Uterus (tissue), 2 donors: ENCODE data around the gene RUFY1.

Experiments used
- CTCF ChIP-seq, 4 experiments: fragments of 200-600 bp in 2 of 4; fragments of 450-650 bp in 2 of 4; sonication (generic) in 2 of 4; IDR thresholded peaks; one replicate each; pipeline ENCODE4 v1.5.1; 2016 to 2019; ENCODE audit warnings: antibody characterized with exemption in 4 of 4, mild to moderate bottlenecking in 2 of 4, moderate library complexity in 1 of 4
- POLR2A ChIP-seq, 2 donors: fragments of 450-650 bp; IDR thresholded peaks; one replicate each; pipeline ENCODE4 v1.6.1; 2016; ENCODE audit warnings: antibody characterized with exemption in 2 of 2, mild to moderate bottlenecking in 1 of 2, moderate library complexity in 1 of 2

- TF ChIP-seq CTCF (IDR thresholded peaks at IDR 0.05) (no peak), POLR2A (IDR thresholded peaks at IDR 0.05) (no peak)
Observed at GRCh38 chr5:179572386-179572785, 22.0 kb downstream of the RUFY1 start.
